GM19351 (cell line): Measurements from ENCODE around the gene EXT2.

Source experiments
- ATAC-seq: cut with Tn5 transposase; IDR thresholded peaks from one replicate; pipeline ENCODE4 v1.9.1; 2021; ENCODE audit warnings: mild to moderate bottlenecking, moderate library complexity; ENCODE audit not compliant: unreplicated experiment

EXT2 gene

DNA sequence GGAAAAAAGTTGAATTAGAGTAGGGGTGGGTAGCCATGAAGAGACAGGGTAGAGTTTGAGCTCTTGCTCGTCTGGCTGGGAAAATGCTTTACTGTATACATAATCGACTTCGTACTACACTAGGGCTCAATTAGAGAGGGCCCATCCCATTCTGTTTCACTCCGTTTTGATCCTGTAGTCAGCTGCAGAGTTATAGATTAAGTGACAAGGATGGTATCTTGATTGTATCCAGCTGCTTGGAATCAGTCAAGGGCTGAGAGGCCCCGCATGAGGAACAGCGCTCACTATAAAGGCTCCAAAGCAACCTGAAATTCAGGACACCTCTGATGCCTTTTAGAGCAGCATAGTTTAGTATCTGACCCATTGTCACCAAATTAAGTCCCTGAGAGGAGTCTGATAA lies 132.9 kb downstream of the EXT2 start:
- no peak for ATAC-seq

DNA sequence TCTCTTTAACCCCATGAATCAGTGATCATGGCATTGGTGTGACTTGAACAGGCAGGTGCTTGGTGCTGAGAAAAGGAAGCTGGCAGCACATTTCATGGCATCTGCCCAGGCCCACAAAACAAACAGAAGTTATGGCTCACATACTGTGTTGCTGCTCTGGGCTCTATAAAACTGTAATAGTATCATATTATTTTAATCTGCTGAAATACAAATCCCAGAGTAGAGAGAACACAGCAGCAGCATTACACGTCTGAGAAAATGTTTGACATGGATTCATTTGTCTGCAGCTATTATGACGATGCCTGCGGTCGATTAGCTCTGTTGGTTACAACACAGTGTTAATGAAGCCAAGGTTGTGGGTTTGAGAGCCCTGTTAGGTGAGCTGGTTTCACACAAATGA lies 133.6 kb downstream of the EXT2 start:
- no peak for ATAC-seq

DNA sequence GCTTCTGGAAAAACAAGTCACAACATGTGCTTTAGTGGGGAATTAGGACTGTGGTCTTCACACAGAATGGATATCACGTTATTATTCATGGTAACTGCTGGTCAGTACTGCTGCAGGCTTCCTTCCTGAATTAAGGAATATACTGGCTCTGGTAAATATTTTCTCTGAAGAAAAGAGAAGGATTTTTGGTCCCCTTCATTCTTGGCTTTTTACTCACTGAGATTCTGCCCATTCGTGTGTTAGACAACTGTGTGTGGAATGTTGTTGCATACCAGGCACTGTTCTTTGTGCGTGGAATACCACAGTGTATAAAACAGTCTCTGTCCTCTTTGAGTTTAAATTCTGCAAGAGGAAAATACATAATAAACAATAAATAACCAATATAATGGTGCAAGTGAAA lies 134.1 kb downstream of the EXT2 start:
- no peak for ATAC-seq

DNA sequence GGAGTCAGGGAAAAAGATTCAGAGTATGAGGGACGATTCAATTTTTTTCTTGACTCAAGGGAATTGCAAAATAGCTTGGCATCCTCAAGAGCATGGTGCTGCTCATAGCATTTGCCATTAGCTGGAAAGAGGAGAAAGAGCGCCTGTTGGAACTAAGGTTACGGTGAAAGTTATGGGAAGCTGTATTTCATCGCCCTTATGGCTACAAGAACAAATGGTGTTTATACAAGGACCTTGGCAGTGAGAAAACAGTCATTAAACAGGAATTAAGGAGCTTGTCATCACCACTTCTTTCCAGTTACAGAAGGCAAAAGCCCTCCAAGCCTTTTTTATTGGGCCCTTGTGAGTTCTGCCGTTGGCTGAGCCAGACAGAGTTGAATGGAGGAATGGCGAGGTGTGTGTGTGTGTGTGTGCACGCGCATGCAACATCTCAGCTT lies 140.3 kb downstream of the EXT2 start:
- no peak for ATAC-seq

DNA sequence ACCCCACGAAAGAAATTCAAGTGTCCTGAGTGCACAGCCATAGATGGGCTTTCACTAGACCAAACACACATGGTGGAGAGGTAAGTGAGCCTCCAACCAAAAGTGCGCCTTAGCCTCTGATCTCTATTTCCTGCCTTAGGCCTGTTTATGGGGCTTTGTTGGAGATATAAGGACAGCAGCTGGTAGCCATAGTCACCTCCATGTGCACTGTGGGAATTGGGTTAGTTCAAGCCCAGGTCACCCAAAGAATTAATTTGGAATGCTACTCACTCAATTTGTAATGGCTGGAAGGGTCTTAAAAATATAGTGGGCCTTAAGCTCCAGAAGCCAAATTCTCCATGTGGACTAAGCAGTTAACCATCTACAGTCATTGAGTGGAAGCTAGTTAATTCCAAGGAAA lies 140.8 kb downstream of the EXT2 start:
- ATAC-seq = no peak

DNA sequence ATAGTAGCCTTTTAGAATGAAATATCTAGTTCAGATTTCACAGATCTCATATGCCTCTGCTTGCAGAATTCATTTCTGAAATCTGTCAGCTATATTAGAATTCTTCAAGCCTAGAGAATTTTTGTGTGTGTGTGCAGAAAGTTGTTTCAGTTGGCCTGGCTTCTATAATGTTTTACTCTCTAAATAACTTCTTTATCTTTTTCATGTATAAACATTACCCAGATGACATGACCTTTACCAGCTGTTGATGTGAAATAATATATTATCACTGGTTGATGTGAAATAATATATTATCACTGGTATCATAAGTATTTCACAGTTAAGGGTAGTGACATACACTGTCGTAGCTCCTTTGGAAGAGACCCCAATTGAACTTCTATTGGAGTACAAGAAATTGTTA lies 141.7 kb downstream of the EXT2 start:
- no peak for ATAC-seq

DNA sequence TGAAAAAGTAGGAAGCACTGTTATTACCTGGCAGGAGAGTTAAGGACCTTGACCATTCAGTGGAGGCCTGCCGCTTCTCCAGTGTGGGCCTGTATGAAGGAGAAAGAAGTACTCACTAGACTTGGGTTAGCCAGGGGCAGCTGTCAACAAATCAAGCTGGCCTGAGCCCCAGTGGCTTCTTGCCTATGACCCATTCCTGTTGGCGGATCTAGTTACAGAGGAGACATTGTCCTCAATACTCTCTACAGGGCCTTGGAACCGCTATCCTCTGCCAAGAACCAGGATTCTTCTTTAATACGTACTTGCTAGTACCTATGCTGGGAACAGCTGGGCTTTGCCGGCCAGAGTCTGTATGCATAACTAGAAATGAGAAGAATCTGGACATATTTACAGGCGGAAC lies 146.4 kb downstream of the EXT2 start:
- ATAC-seq = no peak

DNA sequence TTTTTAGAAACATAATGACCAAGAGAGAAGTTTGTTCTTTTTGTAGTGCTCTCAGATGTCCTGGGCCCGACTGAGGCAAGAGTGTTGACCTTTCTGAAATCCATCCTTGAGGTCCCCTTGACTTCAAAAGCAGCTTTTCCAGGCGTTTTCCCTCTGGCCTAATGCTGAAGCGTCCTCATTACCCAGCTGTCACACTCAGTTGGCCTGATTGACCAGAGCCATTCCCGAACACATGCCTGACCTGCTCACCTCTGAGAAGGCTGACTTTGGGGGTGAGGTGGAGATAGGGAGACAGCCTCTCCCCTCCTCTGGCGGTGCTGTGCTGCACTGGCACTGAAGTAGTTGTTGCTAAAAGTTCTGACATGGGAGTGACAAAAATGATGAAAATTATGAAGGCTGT lies 147.6 kb downstream of the EXT2 start:
- no peak for ATAC-seq

DNA sequence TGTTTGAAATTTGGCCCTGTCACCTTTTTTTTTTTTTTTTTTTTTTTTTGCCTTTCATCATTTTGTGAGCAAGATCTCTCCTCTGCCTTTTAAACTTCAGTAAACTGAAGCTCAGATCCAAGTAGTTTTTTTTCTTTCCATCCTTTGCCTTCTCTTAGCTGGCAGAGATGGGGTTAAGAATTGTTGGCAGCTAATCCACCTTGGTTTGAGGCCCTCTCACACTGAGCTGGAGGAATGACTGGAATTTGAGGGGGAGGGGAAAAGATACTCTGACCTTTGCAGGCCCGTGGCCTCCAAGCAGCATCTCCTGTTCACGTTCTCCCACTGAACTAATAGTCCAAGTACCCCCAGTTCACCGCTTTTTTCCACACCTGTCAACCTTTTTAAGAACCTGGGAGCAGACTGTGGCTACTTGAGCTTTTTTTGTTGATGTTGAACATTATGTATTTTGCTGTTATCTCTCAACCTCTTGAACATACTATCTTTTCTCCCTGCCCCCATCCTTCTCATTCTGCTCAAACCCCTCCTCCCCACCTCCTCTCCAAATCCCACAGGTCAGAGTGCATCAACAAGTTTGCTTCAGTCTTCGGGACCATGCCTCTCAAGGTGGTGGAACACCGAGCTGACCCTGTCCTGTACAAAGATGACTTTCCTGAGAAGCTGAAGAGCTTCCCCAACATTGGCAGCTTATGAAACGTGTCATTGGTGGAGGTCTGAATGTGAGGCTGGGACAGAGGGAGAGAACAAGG lies 148.3 kb downstream of the EXT2 start:
- no peak for ATAC-seq

DNA sequence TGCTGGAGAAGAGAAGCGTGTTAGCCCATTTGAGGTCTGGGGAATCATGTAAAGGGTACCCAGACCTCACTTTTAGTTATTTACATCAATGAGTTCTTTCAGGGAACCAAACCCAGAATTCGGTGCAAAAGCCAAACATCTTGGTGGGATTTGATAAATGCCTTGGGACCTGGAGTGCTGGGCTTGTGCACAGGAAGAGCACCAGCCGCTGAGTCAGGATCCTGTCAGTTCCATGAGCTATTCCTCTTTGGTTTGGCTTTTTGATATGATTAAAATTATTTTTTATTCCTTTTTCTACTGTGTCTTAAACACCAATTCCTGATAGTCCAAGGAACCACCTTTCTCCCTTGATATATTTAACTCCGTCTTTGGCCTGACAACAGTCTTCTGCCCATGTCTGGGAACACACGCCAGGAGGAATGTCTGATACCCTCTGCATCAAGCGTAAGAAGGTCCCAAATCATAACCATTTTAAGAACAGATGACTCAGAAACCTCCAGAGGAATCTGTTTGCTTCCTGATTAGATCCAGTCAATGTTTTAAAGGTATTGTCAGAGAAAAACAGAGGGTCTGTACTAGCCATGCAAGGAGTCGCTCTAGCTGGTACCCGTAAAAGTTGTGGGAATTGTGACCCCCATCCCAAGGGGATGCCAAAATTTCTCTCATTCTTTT lies 149.3 kb downstream of the EXT2 start:
- ATAC-seq = no peak

DNA sequence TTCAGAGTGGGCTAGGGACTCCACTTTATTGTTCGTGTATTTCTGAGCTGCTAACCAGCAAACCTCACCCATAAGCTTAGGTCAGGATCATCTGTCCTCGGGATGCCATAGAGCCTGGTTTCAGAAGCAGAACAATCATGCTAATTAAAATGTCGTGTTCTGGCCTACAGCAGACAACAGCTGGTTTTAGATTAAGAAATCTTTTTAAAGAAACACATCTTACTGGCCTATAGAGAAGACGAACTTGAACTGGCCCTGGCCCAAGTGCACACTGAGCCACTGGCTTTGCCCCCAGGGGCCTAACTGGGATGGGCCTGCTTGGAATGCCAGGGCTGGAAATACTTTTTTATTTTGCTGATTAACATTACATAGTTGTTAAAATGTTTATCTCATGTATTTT lies 151.2 kb downstream of the EXT2 start:
- no peak for ATAC-seq

DNA sequence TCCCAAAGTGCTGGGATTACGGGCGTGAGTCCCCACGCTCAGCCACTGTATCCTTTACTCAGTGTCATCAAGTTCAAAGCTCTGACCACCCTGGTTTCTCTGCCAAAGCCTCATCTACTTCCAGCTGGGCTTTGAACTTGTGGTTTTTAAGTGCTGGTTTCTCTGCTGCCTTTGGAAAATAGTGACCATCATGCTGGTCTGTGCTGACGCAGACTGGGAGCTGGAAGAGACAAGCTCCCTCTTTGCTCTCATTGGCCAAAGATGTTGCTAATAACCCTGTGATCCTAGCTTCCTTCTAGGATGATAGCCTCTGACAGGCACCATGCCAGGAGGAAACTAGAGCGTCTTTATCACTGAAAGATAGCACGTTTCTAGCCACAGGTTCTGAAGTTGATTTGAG lies 152.0 kb downstream of the EXT2 start:
- ATAC-seq = no peak

DNA sequence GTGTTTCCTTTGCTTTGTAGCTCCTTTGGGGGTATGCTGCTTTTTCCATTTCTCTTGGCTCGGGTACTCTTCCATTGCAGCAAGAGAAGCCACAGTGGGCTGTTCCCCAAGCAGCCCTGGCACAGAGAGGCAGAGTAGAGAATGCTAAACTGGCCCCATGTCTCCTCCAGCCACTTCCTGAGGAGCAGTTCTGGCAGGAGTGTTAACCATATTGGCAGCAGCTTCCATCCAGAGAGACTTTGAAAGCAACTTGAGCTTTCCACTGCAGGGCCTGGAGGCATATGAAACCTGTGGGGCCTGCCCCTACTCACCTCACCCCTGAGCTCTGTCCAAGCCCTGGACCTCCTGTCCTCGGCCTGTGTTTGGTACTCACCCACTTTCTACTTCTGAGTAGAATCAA lies 152.6 kb downstream of the EXT2 start:
- no peak for ATAC-seq

DNA sequence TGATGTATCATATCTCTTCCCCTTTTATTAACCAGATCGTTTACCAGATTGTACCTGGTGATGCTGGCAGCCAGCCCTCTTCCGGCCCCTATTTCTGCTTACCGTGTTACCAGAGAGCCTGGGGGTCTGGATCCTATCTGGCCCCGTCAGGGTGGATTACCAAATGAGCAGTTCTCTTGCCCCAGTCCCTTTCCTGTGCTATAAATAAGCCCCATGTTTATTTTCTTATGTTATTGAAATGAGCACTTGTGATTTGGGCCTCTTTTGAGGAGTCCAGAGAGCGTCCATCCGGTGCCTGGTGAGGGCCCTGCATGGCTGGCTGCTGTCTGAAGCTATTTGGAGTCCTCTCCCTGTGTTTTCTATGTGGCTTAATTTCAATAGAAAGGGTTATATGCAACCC lies 154.9 kb downstream of the EXT2 start:
- ATAC-seq = no peak

DNA sequence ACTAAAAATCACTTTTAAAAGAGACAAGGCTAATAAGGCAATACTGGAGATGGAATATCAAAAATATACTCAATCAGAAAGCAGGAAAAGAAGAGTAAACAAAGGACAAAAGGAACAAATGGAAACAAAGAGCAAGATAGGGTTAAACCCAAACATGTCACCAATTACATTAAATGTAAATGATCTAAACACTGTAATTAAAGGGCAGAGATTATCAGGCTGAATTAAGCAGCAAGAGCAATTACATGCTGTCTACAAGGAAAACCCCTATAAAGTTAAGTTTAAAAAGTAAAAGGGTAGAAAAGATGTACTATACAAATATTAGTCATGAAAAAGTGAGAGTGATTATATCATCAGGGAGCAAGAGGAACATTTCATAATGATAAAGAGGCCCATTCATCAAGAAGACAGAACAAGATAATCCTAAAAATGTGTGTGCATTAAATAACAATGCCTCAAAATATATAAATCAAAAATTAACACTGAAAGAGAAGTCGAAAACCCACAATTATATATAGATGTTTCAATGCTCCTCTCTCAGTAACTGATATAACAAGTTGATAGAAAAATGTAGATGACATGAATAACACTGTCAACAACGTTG lies 157.6 kb downstream of the EXT2 start:
- ATAC-seq = no peak

DNA sequence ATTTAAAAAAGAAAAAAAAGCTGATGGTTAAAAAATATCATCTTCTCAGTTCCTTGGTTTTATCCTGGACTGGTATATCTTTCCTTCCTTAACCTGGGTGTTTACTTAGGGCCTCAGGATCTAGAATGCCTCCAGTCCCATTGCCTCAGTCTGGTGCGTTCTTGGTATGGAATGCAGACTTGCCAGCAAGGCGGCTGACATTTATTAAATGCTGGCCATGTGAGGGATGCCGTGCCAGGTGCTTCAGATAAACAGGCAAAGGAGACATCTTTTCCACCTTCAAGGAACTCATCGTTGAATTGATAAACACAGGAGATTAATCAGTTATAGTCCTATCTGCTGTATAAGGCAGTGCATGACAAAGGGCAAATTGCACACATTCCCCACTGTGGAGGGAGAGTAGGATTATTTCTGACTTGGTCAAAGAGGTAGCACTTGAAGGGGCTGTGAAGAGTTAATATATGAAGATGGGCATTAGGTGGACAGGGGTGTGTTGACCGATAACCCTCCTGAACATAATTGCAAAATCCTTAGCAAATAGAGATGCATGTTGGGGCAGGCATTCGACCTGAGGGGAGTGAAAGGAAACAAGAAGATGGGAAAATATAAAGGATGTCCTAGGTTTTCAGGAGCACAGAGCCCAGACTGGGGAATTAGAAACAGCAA lies 160.1 kb downstream of the EXT2 start:
- no peak for ATAC-seq

DNA sequence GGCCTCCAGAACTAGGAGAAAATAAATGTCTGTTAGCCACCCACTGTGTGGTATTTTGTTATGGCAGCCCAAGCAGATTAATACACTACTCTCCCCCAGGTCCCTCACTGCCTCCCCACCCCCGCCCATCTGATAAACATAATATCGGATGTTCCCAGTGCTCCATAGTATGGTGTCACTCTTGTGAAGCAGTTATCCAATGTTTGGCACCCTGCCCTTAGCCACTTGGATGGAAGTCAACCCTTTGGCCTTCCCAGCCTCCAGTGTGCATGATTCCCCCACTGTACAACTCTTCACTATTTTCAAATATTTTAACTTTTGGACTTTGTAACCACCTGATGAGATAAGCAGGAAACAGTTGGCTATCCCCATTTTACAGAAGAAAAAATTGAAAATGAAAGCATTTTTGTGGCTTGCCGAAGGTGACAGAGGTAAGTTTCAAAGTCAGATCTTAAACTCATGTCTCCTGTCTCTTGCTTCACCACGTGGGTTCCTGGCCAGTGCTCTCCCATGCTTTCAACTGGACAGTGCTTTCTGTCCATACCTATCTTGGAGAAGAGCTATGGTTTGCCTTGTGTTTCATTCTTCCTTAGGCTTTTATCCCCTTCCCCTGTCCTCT lies 161.3 kb downstream of the EXT2 start:
- ATAC-seq = peak; percentile 53

DNA sequence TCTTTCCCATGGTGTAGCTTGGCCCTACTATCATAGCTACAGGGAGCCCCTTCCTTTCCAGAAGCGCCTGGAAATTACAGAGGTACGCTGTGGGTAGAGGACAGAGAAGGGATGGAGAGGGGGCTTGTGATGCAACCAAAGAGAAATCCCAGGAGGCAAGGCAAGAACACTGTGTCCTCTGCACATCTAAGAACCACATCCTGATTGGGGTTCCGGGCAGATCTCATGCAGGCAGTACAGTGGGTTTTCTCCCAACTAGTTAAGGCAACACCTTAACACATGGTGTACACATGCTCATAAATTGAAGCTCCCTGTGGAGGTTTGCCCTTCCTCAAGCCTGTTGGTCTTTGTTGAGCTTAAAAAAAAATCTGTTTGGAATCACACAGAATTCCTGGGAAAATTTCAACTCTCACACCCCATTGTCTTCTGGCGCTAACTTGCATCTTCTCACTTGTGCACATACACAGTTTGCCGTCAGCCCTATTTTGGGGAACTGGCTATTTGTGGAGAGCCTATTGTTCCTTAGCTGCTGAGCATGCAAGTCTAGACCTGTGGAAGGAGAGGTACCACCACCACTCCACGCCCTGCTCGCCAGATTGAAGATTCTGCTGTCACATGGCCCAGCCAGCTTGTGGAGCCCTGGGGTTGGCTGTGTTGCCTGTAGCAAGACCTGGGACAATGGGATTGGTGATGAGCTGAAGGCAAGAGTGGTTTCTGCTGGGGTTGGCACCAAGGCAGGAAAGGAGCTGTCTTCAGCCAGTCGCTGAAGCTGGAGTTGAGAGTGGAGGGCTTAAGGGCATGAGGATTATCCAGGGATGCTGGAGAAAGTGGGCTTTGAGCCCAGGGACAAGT lies 162.1 kb downstream of the EXT2 start:
- ATAC-seq = peak; percentile 25

DNA sequence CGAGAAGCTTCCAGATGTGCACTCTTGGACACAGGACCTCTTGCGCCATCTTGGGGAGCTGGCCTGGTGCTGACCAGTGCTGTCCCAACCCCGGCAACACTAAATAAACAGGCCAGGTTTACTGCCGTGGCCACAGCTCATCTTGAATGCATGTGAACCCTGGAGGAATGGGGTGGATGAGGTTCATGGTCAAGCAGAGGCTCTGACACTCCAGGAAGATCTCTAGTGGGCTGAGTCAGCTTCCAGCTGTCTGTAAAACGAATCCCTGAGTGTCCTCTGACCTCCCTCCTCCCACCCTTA lies 162.7 kb downstream of the EXT2 start:
- ATAC-seq = no peak

DNA sequence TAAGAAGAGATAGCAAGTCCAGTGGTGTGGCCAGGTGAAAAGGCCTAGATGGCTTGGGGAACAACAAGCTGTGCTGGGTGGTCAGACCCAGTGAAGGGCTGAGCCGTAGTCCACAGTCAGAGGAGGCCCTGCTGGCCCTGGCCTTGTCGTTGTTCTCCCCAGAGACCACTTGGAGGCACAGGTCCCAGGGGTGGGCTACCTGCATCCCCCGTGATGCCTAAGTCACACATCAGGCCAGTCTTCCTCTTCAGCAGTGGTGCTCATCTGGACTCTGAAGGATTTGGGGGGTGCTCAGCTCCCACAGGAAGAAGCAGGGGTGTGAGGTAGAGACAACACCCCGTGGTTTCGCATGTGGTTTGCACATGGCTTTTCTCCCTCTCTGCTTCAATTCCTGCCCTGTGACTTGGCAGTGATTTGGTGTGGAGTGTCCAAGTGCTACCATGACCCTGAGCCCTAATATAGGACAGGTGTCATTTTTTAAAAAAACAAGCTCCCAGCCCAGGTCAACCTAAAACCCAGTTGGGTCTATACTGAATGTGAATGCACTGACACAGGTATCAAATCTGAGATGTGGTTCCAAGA lies 163.5 kb downstream of the EXT2 start:
- ATAC-seq = no peak
